Liver (tissue), 9 donors: ENCODE results near the gene BEST1. TPM values are rescaled to one million over a fixed set of nuclear protein-coding genes. Genes with fewer than 3 reads are reported as not detected.

ENCODE experiments used
- DNase-seq: peaks from one replicate; pipeline ENCODE4 v3.0.0-alpha.2; 2017; ENCODE audit warnings: low spot score
- H3K27ac ChIP-seq, 2 donors: one replicate each; pipeline ENCODE4 v1.7.0; 2013; ENCODE audit warnings: inconsistent platforms in 2 of 2, low read length in 2 of 2, control low read depth in 1 of 2, low read depth in 1 of 2, mild to moderate bottlenecking in 1 of 2
- H3K27me3 ChIP-seq, 4 donors: one replicate each; pipeline versions ENCODE4 v1.6.1 to v1.7.0; 2013; ENCODE audit warnings: low read length in 3 of 4, inconsistent platforms in 1 of 4, mild to moderate bottlenecking in 1 of 4, moderate library complexity in 1 of 4; ENCODE audit not compliant: control insufficient read depth in 4 of 4, insufficient read depth in 4 of 4
- H3K36me3 ChIP-seq, 4 donors: one replicate each; pipeline versions ENCODE4 v1.6.1 to v1.7.0; 2013; ENCODE audit warnings: low read length in 3 of 4, mild to moderate bottlenecking in 3 of 4, low read depth in 1 of 4, moderate library complexity in 1 of 4; ENCODE audit not compliant: control insufficient read depth in 4 of 4, insufficient read depth in 3 of 4
- H3K4me1 ChIP-seq, 4 donors: one replicate each; pipeline versions ENCODE4 v1.6.1 to v1.7.0; 2013; ENCODE audit warnings: low read length in 3 of 4, mild to moderate bottlenecking in 3 of 4, moderate library complexity in 1 of 4; ENCODE audit not compliant: control insufficient read depth in 4 of 4, insufficient read depth in 4 of 4
- H3K4me3 ChIP-seq, 3 donors: one replicate each; pipeline versions ENCODE4 v1.6.1 to v1.7.0; 2013; ENCODE audit warnings: low read length in 3 of 3, control low read depth in 1 of 3, low read depth in 1 of 3, mild to moderate bottlenecking in 1 of 3
- H3K9ac ChIP-seq, 2 donors: one replicate each; pipeline ENCODE4 v1.7.0; 2013; ENCODE audit warnings: low read length in 2 of 2, mild to moderate bottlenecking in 2 of 2, moderate library complexity in 2 of 2, control low read depth in 1 of 2, low read depth in 1 of 2
- H3K9me3 ChIP-seq, 4 donors: one replicate each; pipeline versions ENCODE4 v1.6.1 to v1.7.0; 2013; ENCODE audit warnings: low read length in 3 of 4; ENCODE audit not compliant: control insufficient read depth in 4 of 4
- ATF3 ChIP-seq: IDR thresholded peaks from 2 replicates; pipeline ENCODE4 v1.6.1; 2016; ENCODE audit warnings: antibody characterized with exemption
- CTCF ChIP-seq: fragments of 150-350 bp; IDR thresholded peaks from 2 replicates; pipeline ENCODE4 v1.5.1; 2017; ENCODE audit warnings: improper control_type of control experiment, low read depth, low read length; ENCODE audit not compliant: missing input control
- EGR1 ChIP-seq, 2 donors: IDR thresholded peaks; 2 replicates each; pipeline ENCODE4 v1.6.1; 2016 to 2018; ENCODE audit warnings: antibody characterized with exemption in 2 of 2, low read depth in 2 of 2
- FOXA1 ChIP-seq: IDR thresholded peaks from 2 replicates; pipeline ENCODE4 v1.6.1; 2016; ENCODE audit warnings: antibody characterized with exemption
- FOXA2 ChIP-seq: IDR thresholded peaks from 2 replicates; pipeline ENCODE4 v1.6.1; 2016; ENCODE audit warnings: antibody characterized with exemption
- GABPA ChIP-seq, 2 donors: IDR thresholded peaks in 1 of 2; conservative IDR thresholded peaks in 1 of 2; 2 replicates each; pipeline ENCODE4 v1.6.1; 2016; ENCODE audit warnings: antibody characterized with exemption in 2 of 2, mild to moderate bottlenecking in 1 of 2, moderate library complexity in 1 of 2
- HNF4A ChIP-seq, 2 donors: conservative IDR thresholded peaks; 2 replicates each; pipeline ENCODE4 v1.6.1; 2016; ENCODE audit warnings: antibody characterized with exemption in 2 of 2, mild to moderate bottlenecking in 2 of 2
- HNF4G ChIP-seq: IDR thresholded peaks from 2 replicates; pipeline ENCODE4 v1.6.1; 2016; ENCODE audit warnings: antibody characterized with exemption
- JUND ChIP-seq, 2 donors: IDR thresholded peaks; 2 replicates each; pipeline ENCODE4 v1.6.1; 2016; ENCODE audit warnings: antibody characterized with exemption in 2 of 2
- NR2F2 ChIP-seq: IDR thresholded peaks from 2 replicates; pipeline ENCODE4 v1.6.1; 2016; ENCODE audit warnings: antibody characterized with exemption
- RAD21 ChIP-seq, 2 donors: IDR thresholded peaks; 2 replicates each; pipeline ENCODE4 v1.6.1; 2016; ENCODE audit warnings: antibody characterized with exemption in 2 of 2, mild to moderate bottlenecking in 2 of 2
- RXRA ChIP-seq, 2 donors: IDR thresholded peaks; 2 replicates each; pipeline ENCODE4 v1.6.1; 2017 to 2018; ENCODE audit warnings: antibody characterized with exemption in 2 of 2, mild to moderate bottlenecking in 1 of 2
- SP1 ChIP-seq: IDR thresholded peaks from 2 replicates; pipeline ENCODE4 v1.6.1; 2018; ENCODE audit warnings: antibody characterized with exemption, mild to moderate bottlenecking
- TAF1 ChIP-seq: conservative IDR thresholded peaks from 2 replicates; pipeline ENCODE4 v1.6.1; 2016; ENCODE audit warnings: antibody characterized with exemption, mild to moderate bottlenecking
- YY1 ChIP-seq: IDR thresholded peaks from 2 replicates; pipeline ENCODE4 v1.6.1; 2016; ENCODE audit warnings: antibody characterized with exemption, mild to moderate bottlenecking
- ZBTB33 ChIP-seq: IDR thresholded peaks from 2 replicates; pipeline ENCODE4 v1.6.1; 2016; ENCODE audit warnings: antibody characterized with exemption
- WGBS: extraction: QIAGEN DNeasy Blood & Tissue Kit; methylation state at CpG from one replicate; pipeline ENCODE4 v1.1.7; 2013; 5-methylcytosine and 5-hydroxymethylcytosine counted together
- polyA plus RNA-seq, 2 donors: library from polyadenylated mRNA; stranded (reverse) in 1 of 2; unstranded in 1 of 2; fragments of 200-250 nt in 1 of 2; fragments of >200 nt in 1 of 2; fragmentation: Nextera tagmentation in 1 of 2; extraction: Ambion mirVana in 1 of 2; gene quantifications; one replicate each; pipeline versions ENCODE4 v1.2.1 to v1.2.3, GENCODE V29; 2013 to 2015
- total RNA-seq, 2 donors: library from RNA; depleted of rRNA; stranded (reverse); fragments of >200 nt; gene quantifications; one replicate each; pipeline ENCODE4 v1.2.3, GENCODE V29; 2014
- TF ChIP-seq, protein P1 (sequence below): IDR thresholded peaks from 2 replicates; pipeline ENCODE4 v1.6.1; 2016; ENCODE audit warnings: antibody characterized with exemption
- TF ChIP-seq, protein P2 (sequence below): IDR thresholded peaks from 2 replicates; pipeline ENCODE4 v1.6.1; 2016; ENCODE audit warnings: antibody characterized with exemption, mild to moderate bottlenecking
- donor health status: healthy.
- donor health status: healthy.
- donor health status: healthy.
- donor health status: healthy.
- donor health status: healthy.

BEST1 gene
- total and polyA plus RNA-seq, 4 donors: 0.22 to 1.6 (median 1.1) TPM

DNA sequence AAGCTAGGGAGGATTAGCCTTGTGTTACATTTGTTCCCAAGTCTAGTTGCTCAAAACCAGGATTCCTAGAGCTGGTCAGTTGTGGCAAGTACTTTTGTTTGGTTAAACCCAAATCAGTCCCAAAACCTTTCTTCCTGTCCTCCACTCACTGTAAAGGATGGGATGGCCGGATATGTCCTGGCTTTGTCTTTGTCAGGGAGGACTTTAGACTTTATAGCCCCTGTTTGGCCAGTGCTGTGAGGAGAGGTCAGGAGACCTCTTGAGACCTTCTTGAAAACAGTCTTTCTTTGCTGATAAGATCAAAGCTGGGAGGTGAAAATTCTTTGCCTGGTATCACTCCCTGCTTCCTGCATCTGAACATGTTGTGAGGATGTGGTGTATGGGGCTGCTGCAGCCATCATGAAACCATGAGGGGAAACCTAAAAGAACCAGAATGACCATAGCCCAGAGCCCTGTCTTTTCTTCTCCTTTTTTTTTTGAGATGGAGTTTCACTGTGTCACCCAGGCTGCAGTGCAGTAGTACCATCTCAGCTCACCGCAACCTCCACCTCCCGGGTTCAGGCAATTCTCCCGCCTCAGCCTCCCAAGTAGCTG, 60.9 kb downstream of the BEST1 start:
- no peak overlapping the region for H3K27ac ChIP-seq
- no peaks in the 10 kb centered on the region for H3K36me3 ChIP-seq
- H3K9ac ChIP-seq: no peak overlapping the region
- peaks cover 0 to 3% (median under 1%) of the 10 kb centered on the region in 4 donors for H3K4me1 ChIP-seq
- TF ChIP-seq JUND (IDR thresholded peaks at IDR 0.05) (no peak), ZBTB33 (no peak)
- 95% methylated on average over 4 of the region's 4 CpGs for WGBS
- no peaks in the 10 kb centered on the region for H3K9me3 ChIP-seq
- no peaks in the 10 kb centered on the region for H3K27me3 ChIP-seq
- H3K4me3 ChIP-seq: no peak overlapping the region
- DNase-seq: no peak

DNA sequence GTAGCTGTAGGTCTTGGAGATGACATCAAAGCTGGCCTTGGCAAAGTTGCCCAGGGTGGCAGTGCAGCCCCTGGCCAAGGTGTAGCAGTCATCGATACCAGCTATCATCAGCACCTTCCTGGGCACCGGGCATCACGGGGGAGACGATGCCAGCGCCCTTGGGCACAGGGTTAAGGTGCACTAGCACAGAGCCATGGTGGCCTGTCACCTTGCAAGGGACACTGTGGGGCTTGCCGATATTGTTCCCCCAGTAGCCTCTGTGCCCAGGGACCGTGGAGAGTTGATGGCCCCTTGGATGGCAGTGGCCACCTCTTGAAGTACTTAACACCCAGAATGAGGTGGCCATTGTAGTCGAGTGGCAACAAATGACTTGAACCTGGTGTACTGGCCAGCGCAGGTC, 61.7 kb downstream of the BEST1 start:
- Histone ChIP-seq H3K9ac (no peak overlapping the region), H3K4me1 (peaks cover 0 to 3% (median under 1%) of the 10 kb centered on the region in 4 donors), H3K27me3 (no peaks in the 10 kb centered on the region), H3K4me3 (no peak overlapping the region), H3K36me3 (no peaks in the 10 kb centered on the region), H3K27ac (no peak overlapping the region), H3K9me3 (no peaks in the 10 kb centered on the region)
- WGBS: 97% methylated on average over 9 of the region's 9 CpGs
- no peak for DNase-seq
- TF ChIP-seq NR2F2: no peak
- no peak for TF ChIP-seq HNF4A (conservative IDR thresholded peaks at IDR 0.05)
- TF ChIP-seq, protein P1, sequence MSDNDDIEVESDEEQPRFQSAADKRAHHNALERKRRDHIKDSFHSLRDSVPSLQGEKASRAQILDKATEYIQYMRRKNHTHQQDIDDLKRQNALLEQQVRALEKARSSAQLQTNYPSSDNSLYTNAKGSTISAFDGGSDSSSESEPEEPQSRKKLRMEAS: no peak
- no peak for TF ChIP-seq EGR1 (IDR thresholded peaks at IDR 0.05; ENCODE audit: low read depth in 2 of 2)
- no peak for TF ChIP-seq FOXA2
- no peak for TF ChIP-seq TAF1
- no peak for TF ChIP-seq HNF4G
- TF ChIP-seq GABPA (IDR thresholded peaks at IDR 0.05 in 1 of 2, conservative IDR thresholded peaks at IDR 0.05 in 1 of 2): no peak
- no peak for TF ChIP-seq FOXA1
- TF ChIP-seq ZBTB33: no peak
- no peak for TF ChIP-seq CTCF
- TF ChIP-seq, protein P2, sequence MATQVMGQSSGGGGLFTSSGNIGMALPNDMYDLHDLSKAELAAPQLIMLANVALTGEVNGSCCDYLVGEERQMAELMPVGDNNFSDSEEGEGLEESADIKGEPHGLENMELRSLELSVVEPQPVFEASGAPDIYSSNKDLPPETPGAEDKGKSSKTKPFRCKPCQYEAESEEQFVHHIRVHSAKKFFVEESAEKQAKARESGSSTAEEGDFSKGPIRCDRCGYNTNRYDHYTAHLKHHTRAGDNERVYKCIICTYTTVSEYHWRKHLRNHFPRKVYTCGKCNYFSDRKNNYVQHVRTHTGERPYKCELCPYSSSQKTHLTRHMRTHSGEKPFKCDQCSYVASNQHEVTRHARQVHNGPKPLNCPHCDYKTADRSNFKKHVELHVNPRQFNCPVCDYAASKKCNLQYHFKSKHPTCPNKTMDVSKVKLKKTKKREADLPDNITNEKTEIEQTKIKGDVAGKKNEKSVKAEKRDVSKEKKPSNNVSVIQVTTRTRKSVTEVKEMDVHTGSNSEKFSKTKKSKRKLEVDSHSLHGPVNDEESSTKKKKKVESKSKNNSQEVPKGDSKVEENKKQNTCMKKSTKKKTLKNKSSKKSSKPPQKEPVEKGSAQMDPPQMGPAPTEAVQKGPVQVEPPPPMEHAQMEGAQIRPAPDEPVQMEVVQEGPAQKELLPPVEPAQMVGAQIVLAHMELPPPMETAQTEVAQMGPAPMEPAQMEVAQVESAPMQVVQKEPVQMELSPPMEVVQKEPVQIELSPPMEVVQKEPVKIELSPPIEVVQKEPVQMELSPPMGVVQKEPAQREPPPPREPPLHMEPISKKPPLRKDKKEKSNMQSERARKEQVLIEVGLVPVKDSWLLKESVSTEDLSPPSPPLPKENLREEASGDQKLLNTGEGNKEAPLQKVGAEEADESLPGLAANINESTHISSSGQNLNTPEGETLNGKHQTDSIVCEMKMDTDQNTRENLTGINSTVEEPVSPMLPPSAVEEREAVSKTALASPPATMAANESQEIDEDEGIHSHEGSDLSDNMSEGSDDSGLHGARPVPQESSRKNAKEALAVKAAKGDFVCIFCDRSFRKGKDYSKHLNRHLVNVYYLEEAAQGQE: no peak
- no peak for TF ChIP-seq SP1
- TF ChIP-seq JUND (IDR thresholded peaks at IDR 0.05): no peak
- no peak for TF ChIP-seq YY1
- no peak for TF ChIP-seq RAD21 (IDR thresholded peaks at IDR 0.05)
- TF ChIP-seq ATF3: no peak
- no peak for TF ChIP-seq RXRA (IDR thresholded peaks at IDR 0.05)
